GM23338 (cell line): ENCODE data around the gene ZFR. TPM values are rescaled to one million over a fixed set of nuclear protein-coding genes. Genes with fewer than 3 reads are reported as not detected.

Source experiments
- ATAC-seq: fragments of 200-7000 bp; cut with Tn5 transposase; 3 replicates; pipeline ENCODE4 v1.9.1; 2020
- DNase-seq: peaks from one replicate; pipeline ENCODE4 v3.0.0-alpha.2; 2015; ENCODE audit warnings: low spot score
- H2AFZ ChIP-seq: fragments of 200-600 bp; sonication (generic); 2 replicates; pipeline ENCODE4 v1.8.0; 2016; ENCODE audit warnings: antibody characterized with exemption, mild to moderate bottlenecking, moderate library complexity
- H3F3A ChIP-seq: fragments of 200-600 bp; sonication (generic); replicated peaks from 2 replicates; pipeline ENCODE4 v1.8.0; 2017; ENCODE audit warnings: antibody characterized with exemption, mixed run types, low read depth
- H3K27ac ChIP-seq: fragments of 200-600 bp; sonication (generic); 2 replicates; pipeline ENCODE4 v1.6.1; 2016; ENCODE audit warnings: low read depth
- H3K27me3 ChIP-seq: fragments of 200-600 bp; sonication (generic); 2 replicates; pipeline ENCODE4 v1.8.0; 2016; ENCODE audit warnings: mild to moderate bottlenecking, mixed run types, moderate library complexity; ENCODE audit not compliant: insufficient read depth
- H3K36me3 ChIP-seq: fragments of 200-600 bp; sonication (generic); 2 replicates; pipeline ENCODE4 v1.8.0; 2016; ENCODE audit warnings: mild to moderate bottlenecking; ENCODE audit not compliant: insufficient read depth
- H3K4me1 ChIP-seq: fragments of 200-600 bp; sonication (generic); 2 replicates; pipeline ENCODE4 v1.8.0; 2016; ENCODE audit warnings: mild to moderate bottlenecking, moderate library complexity; ENCODE audit not compliant: insufficient read depth
- H3K4me2 ChIP-seq: fragments of 200-600 bp; sonication (generic); 2 replicates; pipeline ENCODE4 v1.7.1; 2017; ENCODE audit warnings: mixed run types
- H3K4me3 ChIP-seq: fragments of 200-600 bp; sonication (generic); 2 replicates; pipeline ENCODE4 v1.6.1; 2016; ENCODE audit warnings: mixed run types
- H3K79me2 ChIP-seq: fragments of 200-600 bp; sonication (generic); replicated peaks from 2 replicates; pipeline ENCODE4 v1.8.0; 2017; ENCODE audit warnings: mild to moderate bottlenecking; ENCODE audit not compliant: insufficient read depth
- H3K9me2 ChIP-seq: fragments of 200-600 bp; sonication (generic); 2 replicates; pipeline ENCODE4 v1.8.0; 2017; ENCODE audit not compliant: insufficient read depth
- H4K20me1 ChIP-seq: fragments of 200-600 bp; sonication (generic); replicated peaks from 2 replicates; pipeline ENCODE4 v1.8.0; 2017; ENCODE audit warnings: mild to moderate bottlenecking; ENCODE audit not compliant: insufficient read depth
- H3K27ac Mint-ChIP-seq: 2 replicates; pipeline ENCODE4 v1.8.0; 2020; ENCODE audit warnings: inconsistent platforms, mild to moderate bottlenecking, moderate library complexity, mixed read lengths
- H3K27me3 Mint-ChIP-seq: 3 replicates; pipeline ENCODE4 v1.8.0; 2022; ENCODE audit warnings: low read depth, mild to moderate bottlenecking, moderate library complexity, mixed read lengths, inconsistent platforms; ENCODE audit not compliant: insufficient read depth, poor library complexity
- H3K36me3 Mint-ChIP-seq: 3 replicates; pipeline ENCODE4 v1.8.0; 2021; ENCODE audit warnings: low read depth, mild to moderate bottlenecking, inconsistent platforms, moderate library complexity, mixed read lengths
- H3K4me1 Mint-ChIP-seq: 3 replicates; pipeline ENCODE4 v1.8.0; 2020; ENCODE audit warnings: mild to moderate bottlenecking, inconsistent platforms, mixed read lengths
- H3K4me3 Mint-ChIP-seq: 3 replicates; pipeline ENCODE4 v1.8.0; 2021; ENCODE audit warnings: moderate library complexity, mild to moderate bottlenecking, inconsistent platforms, mixed read lengths
- H3K9me3 Mint-ChIP-seq: 3 replicates; pipeline ENCODE4 v1.8.0; 2020; ENCODE audit warnings: moderate library complexity, mild to moderate bottlenecking, inconsistent platforms, mixed read lengths
- CREB1 ChIP-seq: fragments of 250-450 bp; sonication (Bioruptor Pico); IDR thresholded peaks from 2 replicates; pipeline ENCODE4 v1.5.0; 2020; ENCODE audit warnings: low read depth, mild to moderate bottlenecking, moderate library complexity
- EZH2 ChIP-seq: fragments of 200-600 bp; sonication (generic); IDR thresholded peaks from one replicate; pipeline ENCODE4 v1.8.0; 2017; ENCODE audit warnings: antibody characterized with exemption, mild to moderate bottlenecking, low read depth; ENCODE audit not compliant: unreplicated experiment
- EZH2phosphoT487 ChIP-seq: fragments of 200-600 bp; sonication (generic); IDR thresholded peaks from one replicate; pipeline ENCODE4 v1.8.1; 2018; ENCODE audit warnings: antibody characterized with exemption; ENCODE audit not compliant: unreplicated experiment
- JUNB ChIP-seq: IDR thresholded peaks from one replicate; pipeline ENCODE4 v1.6.1; 2016; ENCODE audit warnings: antibody characterized with exemption; ENCODE audit not compliant: unreplicated experiment
- NANOG ChIP-seq: IDR thresholded peaks from 2 replicates; pipeline ENCODE4 v1.6.1; 2016; ENCODE audit warnings: antibody characterized with exemption, borderline replicate concordance
- POLR2AphosphoS5 ChIP-seq: IDR thresholded peaks from 2 replicates; pipeline ENCODE4 v1.6.1; 2016; ENCODE audit warnings: antibody characterized with exemption, low read depth
- STAT1 ChIP-seq: IDR thresholded peaks from one replicate; pipeline ENCODE4 v1.6.1; 2016; ENCODE audit warnings: antibody characterized with exemption; ENCODE audit not compliant: unreplicated experiment
- ZNF114 ChIP-seq: fragments of 250-450 bp; sonication (Bioruptor Pico); IDR thresholded peaks from 2 replicates; pipeline ENCODE4 v1.5.0; 2020; ENCODE audit warnings: mild to moderate bottlenecking, moderate library complexity
- ZNF331 ChIP-seq: fragments of 250-450 bp; sonication (Bioruptor Pico); IDR thresholded peaks from 2 replicates; pipeline ENCODE4 v1.5.0; 2020; ENCODE audit warnings: low read depth, mild to moderate bottlenecking, moderate library complexity
- polyA plus RNA-seq: library from polyadenylated mRNA; unstranded; fragments of >200 nt; fragmentation: Nextera tagmentation; extraction: Ambion mirVana; gene quantifications from 2 replicates; pipeline ENCODE4 v1.2.1, GENCODE V29; 2016
- total RNA-seq: library from RNA; depleted of rRNA; stranded (reverse); fragments of >200 nt; shearing (Covaris generic); gene quantifications from 2 replicates; pipeline ENCODE4 v1.2.3, GENCODE V29; 2014
- TF ChIP-seq, protein P1 (sequence below): IDR thresholded peaks from one replicate; pipeline ENCODE4 v1.6.1; 2018; ENCODE audit warnings: antibody characterized with exemption; ENCODE audit not compliant: unreplicated experiment
- TF ChIP-seq, protein P2 (sequence below), 2 experiments: fragments of 200-600 bp in 1 of 2; sonication (generic) in 1 of 2; conservative IDR thresholded peaks; 2 replicates each; pipeline versions ENCODE4 v1.5.1 to v1.6.1; 2016 to 2017; ENCODE audit warnings: antibody characterized with exemption in 2 of 2, low read depth in 2 of 2, mild to moderate bottlenecking in 2 of 2, moderate library complexity in 1 of 2
- TF ChIP-seq, protein P3 (sequence below): IDR thresholded peaks from 2 replicates; pipeline ENCODE4 v1.6.1; 2016; ENCODE audit warnings: antibody characterized with exemption
- TF ChIP-seq, protein P4 (sequence below): fragments of 250-450 bp; sonication (Bioruptor Pico); IDR thresholded peaks from 2 replicates; pipeline ENCODE4 v1.5.0; 2020; ENCODE audit warnings: mild to moderate bottlenecking, moderate library complexity

Gene ZFR
- total and polyA plus RNA-seq, 2 experiments from 2014 or later = 92.4 to 103 TPM

GRCh38 chr5:32343058-32343672, 101.4 kb downstream of the ZFR start:
- Histone ChIP-seq H3K27me3 (no peaks in the 10 kb centered on the region), H4K20me1 (no peaks in the 10 kb centered on the region), H2AFZ (no peak overlapping the region), H3K36me3 (peaks cover 10% of the 10 kb centered on the region; the same call in 1 of the 2 replicates), H3K4me1 (no peaks in the 10 kb centered on the region), H3F3A (no peaks in the 10 kb centered on the region), H3K79me2 (no peaks in the 10 kb centered on the region), H3K9me2 (no peaks in the 10 kb centered on the region), H3K27ac (no peak overlapping the region), H3K4me3 (no peak overlapping the region), H3K4me2 (no peak overlapping the region)
- TF ChIP-seq POLR2AphosphoS5 (no peak), ZNF114 (CRISPR knock-in tag) (no peak), EZH2phosphoT487 (no peak), NANOG (no peak), JUNB (no peak), ZNF331 (CRISPR knock-in tag) (no peak), STAT1 (no peak), CREB1 (CRISPR knock-in tag) (no peak), EZH2 (no peak)
- TF ChIP-seq, protein P1, sequence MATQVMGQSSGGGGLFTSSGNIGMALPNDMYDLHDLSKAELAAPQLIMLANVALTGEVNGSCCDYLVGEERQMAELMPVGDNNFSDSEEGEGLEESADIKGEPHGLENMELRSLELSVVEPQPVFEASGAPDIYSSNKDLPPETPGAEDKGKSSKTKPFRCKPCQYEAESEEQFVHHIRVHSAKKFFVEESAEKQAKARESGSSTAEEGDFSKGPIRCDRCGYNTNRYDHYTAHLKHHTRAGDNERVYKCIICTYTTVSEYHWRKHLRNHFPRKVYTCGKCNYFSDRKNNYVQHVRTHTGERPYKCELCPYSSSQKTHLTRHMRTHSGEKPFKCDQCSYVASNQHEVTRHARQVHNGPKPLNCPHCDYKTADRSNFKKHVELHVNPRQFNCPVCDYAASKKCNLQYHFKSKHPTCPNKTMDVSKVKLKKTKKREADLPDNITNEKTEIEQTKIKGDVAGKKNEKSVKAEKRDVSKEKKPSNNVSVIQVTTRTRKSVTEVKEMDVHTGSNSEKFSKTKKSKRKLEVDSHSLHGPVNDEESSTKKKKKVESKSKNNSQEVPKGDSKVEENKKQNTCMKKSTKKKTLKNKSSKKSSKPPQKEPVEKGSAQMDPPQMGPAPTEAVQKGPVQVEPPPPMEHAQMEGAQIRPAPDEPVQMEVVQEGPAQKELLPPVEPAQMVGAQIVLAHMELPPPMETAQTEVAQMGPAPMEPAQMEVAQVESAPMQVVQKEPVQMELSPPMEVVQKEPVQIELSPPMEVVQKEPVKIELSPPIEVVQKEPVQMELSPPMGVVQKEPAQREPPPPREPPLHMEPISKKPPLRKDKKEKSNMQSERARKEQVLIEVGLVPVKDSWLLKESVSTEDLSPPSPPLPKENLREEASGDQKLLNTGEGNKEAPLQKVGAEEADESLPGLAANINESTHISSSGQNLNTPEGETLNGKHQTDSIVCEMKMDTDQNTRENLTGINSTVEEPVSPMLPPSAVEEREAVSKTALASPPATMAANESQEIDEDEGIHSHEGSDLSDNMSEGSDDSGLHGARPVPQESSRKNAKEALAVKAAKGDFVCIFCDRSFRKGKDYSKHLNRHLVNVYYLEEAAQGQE = no peak
- TF ChIP-seq, protein P2, sequence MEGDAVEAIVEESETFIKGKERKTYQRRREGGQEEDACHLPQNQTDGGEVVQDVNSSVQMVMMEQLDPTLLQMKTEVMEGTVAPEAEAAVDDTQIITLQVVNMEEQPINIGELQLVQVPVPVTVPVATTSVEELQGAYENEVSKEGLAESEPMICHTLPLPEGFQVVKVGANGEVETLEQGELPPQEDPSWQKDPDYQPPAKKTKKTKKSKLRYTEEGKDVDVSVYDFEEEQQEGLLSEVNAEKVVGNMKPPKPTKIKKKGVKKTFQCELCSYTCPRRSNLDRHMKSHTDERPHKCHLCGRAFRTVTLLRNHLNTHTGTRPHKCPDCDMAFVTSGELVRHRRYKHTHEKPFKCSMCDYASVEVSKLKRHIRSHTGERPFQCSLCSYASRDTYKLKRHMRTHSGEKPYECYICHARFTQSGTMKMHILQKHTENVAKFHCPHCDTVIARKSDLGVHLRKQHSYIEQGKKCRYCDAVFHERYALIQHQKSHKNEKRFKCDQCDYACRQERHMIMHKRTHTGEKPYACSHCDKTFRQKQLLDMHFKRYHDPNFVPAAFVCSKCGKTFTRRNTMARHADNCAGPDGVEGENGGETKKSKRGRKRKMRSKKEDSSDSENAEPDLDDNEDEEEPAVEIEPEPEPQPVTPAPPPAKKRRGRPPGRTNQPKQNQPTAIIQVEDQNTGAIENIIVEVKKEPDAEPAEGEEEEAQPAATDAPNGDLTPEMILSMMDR (conservative IDR thresholded peaks at IDR 0.05; ENCODE audit: low read depth in 2 of 2) = no peak
- TF ChIP-seq, protein P3, sequence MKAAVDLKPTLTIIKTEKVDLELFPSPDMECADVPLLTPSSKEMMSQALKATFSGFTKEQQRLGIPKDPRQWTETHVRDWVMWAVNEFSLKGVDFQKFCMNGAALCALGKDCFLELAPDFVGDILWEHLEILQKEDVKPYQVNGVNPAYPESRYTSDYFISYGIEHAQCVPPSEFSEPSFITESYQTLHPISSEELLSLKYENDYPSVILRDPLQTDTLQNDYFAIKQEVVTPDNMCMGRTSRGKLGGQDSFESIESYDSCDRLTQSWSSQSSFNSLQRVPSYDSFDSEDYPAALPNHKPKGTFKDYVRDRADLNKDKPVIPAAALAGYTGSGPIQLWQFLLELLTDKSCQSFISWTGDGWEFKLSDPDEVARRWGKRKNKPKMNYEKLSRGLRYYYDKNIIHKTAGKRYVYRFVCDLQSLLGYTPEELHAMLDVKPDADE = no peak
- TF ChIP-seq, protein P4, sequence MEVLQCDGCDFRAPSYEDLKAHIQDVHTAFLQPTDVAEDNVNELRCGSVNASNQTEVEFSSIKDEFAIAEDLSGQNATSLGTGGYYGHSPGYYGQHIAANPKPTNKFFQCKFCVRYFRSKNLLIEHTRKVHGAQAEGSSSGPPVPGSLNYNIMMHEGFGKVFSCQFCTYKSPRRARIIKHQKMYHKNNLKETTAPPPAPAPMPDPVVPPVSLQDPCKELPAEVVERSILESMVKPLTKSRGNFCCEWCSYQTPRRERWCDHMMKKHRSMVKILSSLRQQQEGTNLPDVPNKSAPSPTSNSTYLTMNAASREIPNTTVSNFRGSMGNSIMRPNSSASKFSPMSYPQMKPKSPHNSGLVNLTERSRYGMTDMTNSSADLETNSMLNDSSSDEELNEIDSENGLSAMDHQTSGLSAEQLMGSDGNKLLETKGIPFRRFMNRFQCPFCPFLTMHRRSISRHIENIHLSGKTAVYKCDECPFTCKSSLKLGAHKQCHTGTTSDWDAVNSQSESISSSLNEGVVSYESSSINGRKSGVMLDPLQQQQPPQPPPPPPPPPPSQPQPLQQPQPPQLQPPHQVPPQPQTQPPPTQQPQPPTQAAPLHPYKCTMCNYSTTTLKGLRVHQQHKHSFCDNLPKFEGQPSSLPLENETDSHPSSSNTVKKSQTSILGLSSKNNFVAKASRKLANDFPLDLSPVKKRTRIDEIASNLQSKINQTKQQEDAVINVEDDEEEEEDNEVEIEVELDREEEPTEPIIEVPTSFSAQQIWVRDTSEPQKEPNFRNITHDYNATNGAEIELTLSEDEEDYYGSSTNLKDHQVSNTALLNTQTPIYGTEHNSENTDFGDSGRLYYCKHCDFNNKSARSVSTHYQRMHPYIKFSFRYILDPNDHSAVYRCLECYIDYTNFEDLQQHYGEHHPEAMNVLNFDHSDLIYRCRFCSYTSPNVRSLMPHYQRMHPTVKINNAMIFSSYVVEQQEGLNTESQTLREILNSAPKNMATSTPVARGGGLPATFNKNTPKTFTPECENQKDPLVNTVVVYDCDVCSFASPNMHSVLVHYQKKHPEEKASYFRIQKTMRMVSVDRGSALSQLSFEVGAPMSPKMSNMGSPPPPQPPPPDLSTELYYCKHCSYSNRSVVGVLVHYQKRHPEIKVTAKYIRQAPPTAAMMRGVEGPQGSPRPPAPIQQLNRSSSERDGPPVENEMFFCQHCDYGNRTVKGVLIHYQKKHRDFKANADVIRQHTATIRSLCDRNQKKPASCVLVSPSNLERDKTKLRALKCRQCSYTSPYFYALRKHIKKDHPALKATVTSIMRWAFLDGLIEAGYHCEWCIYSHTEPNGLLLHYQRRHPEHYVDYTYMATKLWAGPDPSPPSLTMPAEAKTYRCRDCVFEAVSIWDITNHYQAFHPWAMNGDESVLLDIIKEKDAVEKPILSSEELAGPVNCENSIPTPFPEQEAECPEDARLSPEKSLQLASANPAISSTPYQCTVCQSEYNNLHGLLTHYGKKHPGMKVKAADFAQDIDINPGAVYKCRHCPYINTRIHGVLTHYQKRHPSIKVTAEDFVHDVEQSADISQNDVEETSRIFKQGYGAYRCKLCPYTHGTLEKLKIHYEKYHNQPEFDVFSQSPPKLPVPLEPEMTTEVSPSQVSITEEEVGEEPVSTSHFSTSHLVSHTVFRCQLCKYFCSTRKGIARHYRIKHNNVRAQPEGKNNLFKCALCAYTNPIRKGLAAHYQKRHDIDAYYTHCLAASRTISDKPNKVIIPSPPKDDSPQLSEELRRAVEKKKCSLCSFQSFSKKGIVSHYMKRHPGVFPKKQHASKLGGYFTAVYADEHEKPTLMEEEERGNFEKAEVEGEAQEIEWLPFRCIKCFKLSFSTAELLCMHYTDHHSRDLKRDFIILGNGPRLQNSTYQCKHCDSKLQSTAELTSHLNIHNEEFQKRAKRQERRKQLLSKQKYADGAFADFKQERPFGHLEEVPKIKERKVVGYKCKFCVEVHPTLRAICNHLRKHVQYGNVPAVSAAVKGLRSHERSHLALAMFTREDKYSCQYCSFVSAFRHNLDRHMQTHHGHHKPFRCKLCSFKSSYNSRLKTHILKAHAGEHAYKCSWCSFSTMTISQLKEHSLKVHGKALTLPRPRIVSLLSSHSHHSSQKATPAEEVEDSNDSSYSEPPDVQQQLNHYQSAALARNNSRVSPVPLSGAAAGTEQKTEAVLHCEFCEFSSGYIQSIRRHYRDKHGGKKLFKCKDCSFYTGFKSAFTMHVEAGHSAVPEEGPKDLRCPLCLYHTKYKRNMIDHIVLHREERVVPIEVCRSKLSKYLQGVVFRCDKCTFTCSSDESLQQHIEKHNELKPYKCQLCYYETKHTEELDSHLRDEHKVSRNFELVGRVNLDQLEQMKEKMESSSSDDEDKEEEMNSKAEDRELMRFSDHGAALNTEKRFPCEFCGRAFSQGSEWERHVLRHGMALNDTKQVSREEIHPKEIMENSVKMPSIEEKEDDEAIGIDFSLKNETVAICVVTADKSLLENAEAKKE (CRISPR knock-in tag) = no peak
- Mint-ChIP-seq H3K4me3 (no peak overlapping the region), H3K9me3 (peaks cover 90% of the 10 kb centered on the region), H3K27me3 (peaks cover 8% of the 10 kb centered on the region), H3K4me1 (no peaks in the 10 kb centered on the region; the same call in 2 of the 3 replicates), H3K36me3 (peaks cover 43% of the 10 kb centered on the region), H3K27ac (no peak overlapping the region)
- DNase-seq (no peak), ATAC-seq (no peak)
